Right lobe of liver (tissue), 6 donors: ENCODE measurements around the gene PDCL2. TPM values are rescaled to one million over a fixed set of nuclear protein-coding genes. Genes with fewer than 3 reads are reported as not detected.

Experiments
- ATAC-seq, 4 donors: fragments of 200-7000 bp; cut with Tn5 transposase; one replicate each; pipeline ENCODE4 v1.9.1; 2020; ENCODE audit warnings: mild to moderate bottlenecking in 4 of 4, moderate library complexity in 4 of 4
- DNase-seq, 3 donors: peaks; one replicate each; pipeline ENCODE4 v3.0.0-alpha.2; 2020
- H3K27ac ChIP-seq, 3 donors: fragments of 200-600 bp; one replicate each; pipeline ENCODE4 v1.8.0; 2022
- H3K27me3 ChIP-seq, 2 donors: fragments of 200-600 bp; one replicate each; pipeline ENCODE4 v1.8.0; 2022
- H3K36me3 ChIP-seq, 4 donors: fragments of 200-600 bp; sonication (generic) in 1 of 4; one replicate each; pipeline versions ENCODE4 v1.5.1 to v1.8.0; 2017 to 2022; ENCODE audit warnings: control low read depth in 1 of 4
- H3K4me1 ChIP-seq, 4 donors: fragments of 200-600 bp; sonication (generic) in 1 of 4; one replicate each; pipeline versions ENCODE4 v1.5.1 to v1.8.0; 2017 to 2022; ENCODE audit warnings: control low read depth in 1 of 4
- H3K4me3 ChIP-seq, 3 donors: fragments of 200-600 bp; one replicate each; pipeline ENCODE4 v1.8.0; 2022
- H3K9me3 ChIP-seq, 4 donors: fragments of 200-600 bp; sonication (generic) in 1 of 4; one replicate each; pipeline versions ENCODE4 v1.5.1 to v1.8.0; 2017 to 2022; ENCODE audit warnings: control low read depth in 1 of 4
- CTCF ChIP-seq, 4 donors: fragments of 200-600 bp in 3 of 4; fragments of 450-650 bp in 1 of 4; IDR thresholded peaks; one replicate each; pipeline versions ENCODE4 v1.5.1 to v1.8.0; 2016 to 2022; ENCODE audit warnings: antibody characterized with exemption in 4 of 4, mild to moderate bottlenecking in 2 of 4
- POLR2A ChIP-seq: fragments of 450-650 bp; IDR thresholded peaks from one replicate; pipeline ENCODE4 v1.6.1; 2017; ENCODE audit warnings: antibody characterized with exemption, mild to moderate bottlenecking
- WGBS: methylation state at CpG from one replicate; pipeline ENCODE4 v1.1.6; 2018; ENCODE audit warnings: low coverage, low lambda C conversion rate; ENCODE audit not compliant: insufficient coverage; ENCODE audit errors: missing lambda C conversion rate; 5-methylcytosine and 5-hydroxymethylcytosine counted together
- intact Hi-C, 2 donors: fragments of 100-400 bp; cut with DNase I; formaldehyde crosslinking; loops; one replicate each; pipeline versions ENCODE4 v1.11.2 to v1.14.1; 2022
- total RNA-seq, 6 experiments: library from RNA; depleted of rRNA in 2 of 6; stranded (reverse); fragments of >200 nt in 2 of 6; fragmentation: NEBNext Ultra II Directional in 3 of 6; extraction: Animal tissue kit (Norgen Biotek cat#: 25700) in 3 of 6; gene quantifications; one replicate each; pipeline versions ENCODE4 v1.1.0 to v1.2.4, GENCODE V29; 2016 to 2023
- donor health status: DM: no; HTN: yes; CAD: no.
- donor health status: DM: no; HTN: no; CAD: no.
- donor health status: DM: no; HTN: no; CAD: no.
- donor health status: DM: no; HTN: yes; CAD: no.
- donor health status: DM: no; HTN: yes; CAD: no.

The PDCL2 gene
- total RNA-seq, 6 experiments from 2014 or later, result not detected

GRCh38 chr4:55578341-55579010 lies 13.6 kb downstream of the PDCL2 start:
- Histone ChIP-seq H3K36me3 (no peaks in the 10 kb centered on the region), H3K27me3 (no peaks in the 10 kb centered on the region), H3K4me3 (no peak overlapping the region), H3K9me3 (peaks cover 0 to 7% (median 1%) of the 10 kb centered on the region in 4 donors), H3K4me1 (no peaks in the 10 kb centered on the region), H3K27ac (no peak overlapping the region)
- no peak for TF ChIP-seq CTCF (IDR thresholded peaks at IDR 0.05)
- no peak for TF ChIP-seq POLR2A
- intact Hi-C loops, result no loop called here
- DNase-seq (no peak), ATAC-seq (no peak)

- ATAC-seq, result no peak
Measured at GRCh38 chr4:55575513-55575912, 16.5 kb downstream of the PDCL2 start.

GRCh38 chr4:55574252-55574651 lies 17.8 kb downstream of the PDCL2 start:
- TF ChIP-seq CTCF (IDR thresholded peaks at IDR 0.05), result no peak
- no peak for TF ChIP-seq POLR2A
- Histone ChIP-seq H3K27me3 (no peaks in the 10 kb centered on the region), H3K27ac (no peak overlapping the region), H3K9me3 (peaks cover 0 to 7% (median 1%) of the 10 kb centered on the region in 4 donors), H3K4me3 (no peak overlapping the region), H3K4me1 (no peaks in the 10 kb centered on the region), H3K36me3 (no peaks in the 10 kb centered on the region)
- DNase-seq (no peak), ATAC-seq (no peak)
- intact Hi-C loops, result no loop called here
- 43% methylated on average over 1 of the region's 1 CpG for WGBS

More at GRCh38 chr4:55575513-55575912, 16.5 kb downstream of the PDCL2 start:
- WGBS, result 20% methylated on average over 1 of the region's 1 CpG
- TF ChIP-seq CTCF (IDR thresholded peaks at IDR 0.05) (no peak), POLR2A (no peak)
- intact Hi-C loops, result no loop called here
- H3K4me3 ChIP-seq, result no peak overlapping the region
- no peaks in the 10 kb centered on the region for H3K36me3 ChIP-seq
- no peak for DNase-seq
- H3K9me3 ChIP-seq, result peaks cover 0 to 7% (median 1%) of the 10 kb centered on the region in 4 donors
- no peaks in the 10 kb centered on the region for H3K27me3 ChIP-seq
- no peak overlapping the region for H3K27ac ChIP-seq
- no peaks in the 10 kb centered on the region for H3K4me1 ChIP-seq

- Histone ChIP-seq H3K9me3 (peaks cover 0 to 7% (median 1%) of the 10 kb centered on the region in 4 donors), H3K27ac (no peak overlapping the region), H3K27me3 (no peaks in the 10 kb centered on the region), H3K4me3 (no peak overlapping the region), H3K36me3 (no peaks in the 10 kb centered on the region), H3K4me1 (no peaks in the 10 kb centered on the region)
- no peak for DNase-seq
- TF ChIP-seq CTCF (IDR thresholded peaks at IDR 0.05) (no peak), POLR2A (no peak)
- ATAC-seq, result no peak
- 73% methylated on average over 3 of the region's 3 CpGs for WGBS
- intact Hi-C loops, result no loop called here
Measured at GRCh38 chr4:55571806-55572205, 20.2 kb downstream of the PDCL2 start.
